ENCODE results near the gene CSNK2A1.
A peak's percentile ranks its signal among the peaks of the same experiment; 100 is the strongest.

CSNK2A1 gene

GRCh38 chr20:561437-562231 lies 18.0 kb upstream of the CSNK2A1 start:
- no peak overlapping the region for H3K4me3 Mint-ChIP-seq
- TF ChIP-seq CTCF (IDR thresholded peaks at IDR 0.05), result peak; percentile 99
- peaks cover 45% of the 10 kb centered on the region for H3K4me1 Mint-ChIP-seq
- no peaks in the 10 kb centered on the region for H3K36me3 Mint-ChIP-seq (ENCODE audit: low read depth)
- DNase-seq, result peak; percentile 70
- H3K27ac Mint-ChIP-seq, result no peak overlapping the region
- H3K27me3 Mint-ChIP-seq (ENCODE audit: low read depth, poor library complexity), result peaks cover 17% of the 10 kb centered on the region
- H3K9me3 Mint-ChIP-seq, result no peaks in the 10 kb centered on the region

GRCh38 chr20:560680-561079 lies 17.1 kb upstream of the CSNK2A1 start:
- Mint-ChIP-seq H3K4me1 (peaks cover 50% of the 10 kb centered on the region), H3K9me3 (no peaks in the 10 kb centered on the region), H3K4me3 (no peak overlapping the region), H3K27me3 (ENCODE audit: low read depth, poor library complexity) (peaks cover 24% of the 10 kb centered on the region), H3K36me3 (ENCODE audit: low read depth) (no peaks in the 10 kb centered on the region), H3K27ac (no peak overlapping the region)
- DNase-seq, result no peak
- no peak for TF ChIP-seq CTCF (IDR thresholded peaks at IDR 0.05)

GRCh38 chr20:558117-558516 lies 14.5 kb upstream of the CSNK2A1 start:
- TF ChIP-seq CTCF (IDR thresholded peaks at IDR 0.05), result no peak
- Mint-ChIP-seq H3K4me3 (no peak overlapping the region), H3K27me3 (ENCODE audit: low read depth, poor library complexity) (peaks cover 47% of the 10 kb centered on the region), H3K36me3 (ENCODE audit: low read depth) (no peaks in the 10 kb centered on the region), H3K9me3 (no peaks in the 10 kb centered on the region), H3K4me1 (peaks cover 32% of the 10 kb centered on the region), H3K27ac (no peak overlapping the region)
- DNase-seq, result no peak

DNA sequence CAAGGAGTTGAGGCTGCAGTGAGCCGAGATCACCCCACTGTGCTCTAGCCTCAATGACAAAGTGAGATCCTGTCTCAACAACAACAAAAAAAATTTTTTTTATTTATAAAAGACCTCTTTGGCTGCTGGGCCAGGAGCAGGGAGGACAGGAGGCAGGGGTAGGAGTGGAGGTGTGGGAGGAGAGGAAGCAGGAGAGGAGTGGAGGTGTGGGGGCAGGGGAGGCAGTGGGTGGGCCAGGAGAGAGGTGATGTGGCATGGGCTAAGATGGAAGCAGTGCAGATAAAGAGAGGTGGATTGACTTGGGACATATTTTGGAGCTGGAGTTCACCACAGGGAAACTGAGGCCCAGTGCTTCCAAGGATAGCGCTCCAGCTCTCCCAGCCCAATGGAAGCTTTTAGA lies 13.4 kb upstream of the CSNK2A1 start:
- Mint-ChIP-seq H3K4me1 (peaks cover 21% of the 10 kb centered on the region), H3K4me3 (no peak overlapping the region), H3K27ac (no peak overlapping the region), H3K36me3 (ENCODE audit: low read depth) (no peaks in the 10 kb centered on the region), H3K9me3 (no peaks in the 10 kb centered on the region), H3K27me3 (ENCODE audit: low read depth, poor library complexity) (peaks cover 52% of the 10 kb centered on the region)
- TF ChIP-seq CTCF (IDR thresholded peaks at IDR 0.05), result no peak
- no peak for DNase-seq

GRCh38 chr20:555976-556385 lies 12.4 kb upstream of the CSNK2A1 start:
- H3K27ac Mint-ChIP-seq, result no peak overlapping the region
- H3K27me3 Mint-ChIP-seq (ENCODE audit: low read depth, poor library complexity), result peaks cover 62% of the 10 kb centered on the region
- H3K9me3 Mint-ChIP-seq, result no peaks in the 10 kb centered on the region
- DNase-seq, result no peak
- TF ChIP-seq CTCF (IDR thresholded peaks at IDR 0.05), result no peak
- no peaks in the 10 kb centered on the region for H3K36me3 Mint-ChIP-seq (ENCODE audit: low read depth)
- peaks cover 13% of the 10 kb centered on the region for H3K4me1 Mint-ChIP-seq
- no peak overlapping the region for H3K4me3 Mint-ChIP-seq

DNA sequence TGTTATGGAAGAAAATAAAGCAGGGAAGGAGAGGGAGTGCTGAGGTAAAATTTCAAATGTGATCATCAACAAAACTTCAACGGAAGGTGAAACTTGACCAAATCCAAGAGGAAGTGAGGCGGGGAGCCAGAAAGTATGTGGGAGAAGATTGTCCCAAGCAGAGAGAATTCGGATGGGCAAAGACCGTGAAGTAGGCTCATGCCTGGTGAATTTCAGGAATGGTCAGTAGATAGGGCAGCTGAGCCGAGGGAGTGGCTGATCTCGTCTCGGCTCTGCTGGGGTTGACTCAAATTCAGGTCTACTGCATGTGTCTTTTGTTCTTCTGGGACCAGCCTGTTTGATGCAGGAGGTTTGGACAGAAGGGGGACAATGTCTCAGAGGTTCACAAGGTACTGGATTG lies 7.0 kb upstream of the CSNK2A1 start:
- no peaks in the 10 kb centered on the region for H3K9me3 Mint-ChIP-seq
- H3K36me3 Mint-ChIP-seq (ENCODE audit: low read depth), result no peaks in the 10 kb centered on the region
- no peak for TF ChIP-seq CTCF (IDR thresholded peaks at IDR 0.05)
- H3K4me1 Mint-ChIP-seq, result peaks cover 9% of the 10 kb centered on the region
- H3K27me3 Mint-ChIP-seq (ENCODE audit: low read depth, poor library complexity), result peaks cover 67% of the 10 kb centered on the region
- no peak for DNase-seq
- peak overlapping the region; percentile 0 for H3K27ac Mint-ChIP-seq
- H3K4me3 Mint-ChIP-seq, result no peak overlapping the region
